Measurements from ENCODE around the gene ADSS1. TPM values are rescaled to one million over a fixed set of nuclear protein-coding genes. Genes with fewer than 3 reads are reported as not detected.

The ADSS1 gene
- total RNA-seq, 1 experiment from 2014 or later, result 9.9 TPM

DNA sequence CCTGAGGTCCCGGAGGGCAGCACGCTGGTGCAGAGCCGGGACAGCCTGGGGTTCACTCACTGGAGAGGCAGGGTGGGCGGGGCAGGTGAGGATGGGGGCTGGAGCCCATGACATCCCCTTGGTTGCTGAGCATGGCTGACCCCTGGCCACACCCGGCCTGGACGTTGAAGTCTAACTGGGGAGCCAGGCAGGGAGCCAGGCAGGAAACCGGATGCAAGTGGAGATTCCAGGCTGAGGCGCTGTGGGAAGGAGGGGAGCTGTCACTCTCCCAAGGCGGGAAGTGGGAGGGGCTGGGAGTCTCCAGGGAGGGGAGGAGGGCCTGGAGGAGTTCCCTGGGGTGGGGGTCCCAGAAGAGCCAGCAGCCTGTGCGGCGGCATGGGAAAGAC is 42.3 kb upstream of the ADSS1 start:
- Histone ChIP-seq H3K9ac (ENCODE audit: low read length) (peak overlapping the region; percentile 89), H3K27me3 (ENCODE audit: insufficient read depth, low read length) (no peaks in the 10 kb centered on the region), H3K4me2 (ENCODE audit: low read length) (peak overlapping the region; percentile 89), H3K27ac (ENCODE audit: low read depth, low read length) (peak overlapping the region; percentile 98), H3K36me3 (ENCODE audit: control insufficient read depth in 1 of 2, insufficient read depth in 2 of 2, low read length in 2 of 2) (no peaks in the 10 kb centered on the region), H2AFZ (ENCODE audit: low read depth, low read length, poor library complexity, severe bottlenecking) (no peak overlapping the region), H3K4me3 (replicated peaks in 1 of 2; ENCODE audit: low read depth in 1 of 2, low read length in 2 of 2) (peak overlapping the region; percentile 48 to 56), H3K9me2 (ENCODE audit: insufficient read depth) (no peaks in the 10 kb centered on the region), H4K20me1 (ENCODE audit: insufficient read depth) (no peaks in the 10 kb centered on the region), H3K79me2 (ENCODE audit: insufficient read depth, low read length) (no peaks in the 10 kb centered on the region), H3K9me3 (ENCODE audit: control insufficient read depth in 1 of 2, insufficient read depth in 1 of 2, low read depth in 1 of 2, low read length in 2 of 2) (no peaks in the 10 kb centered on the region), H3K4me1 (ENCODE audit: control insufficient read depth in 1 of 2, insufficient read depth in 2 of 2, low read length in 2 of 2) (peaks cover 62 to 80% of the 10 kb centered on the region in 2 experiments)
- BruUV-seq (replicated peaks), result no TSS peak
- no peak for DNase-seq (ENCODE audit: low read depth, low spot score)
- TF ChIP-seq JUND (IDR thresholded peaks at IDR 0.05) (no peak), POLR2AphosphoS5 (IDR thresholded peaks at IDR 0.05; ENCODE audit: low read depth, low read length) (peak; percentile 34), SRF (IDR thresholded peaks at IDR 0.05; ENCODE audit: low read depth) (no peak)
- RAD21 ChIA-PET (ENCODE audit: low non-redundant PET in 1 of 2, low total read pairs in 2 of 2, uncharacterized antibody in 2 of 2, unreplicated experiment in 2 of 2), result interaction anchor here in 1 of 2 experiments (0.7 kb wide), 1 partner anchor 8 kb away, joined by 6 read pairs; the partner anchor contains the start of gene INF2
- intact Hi-C loops (cut with micrococcal nuclease), result no loop called here
- peak; percentile 47 for ATAC-seq
- POLR2A ChIA-PET, result interaction anchor here (1.1 to 3.6 kb wide), 3 partner anchors 9 to 16 kb away, joined by 4 to 21 read pairs (median 6); no protein-coding TSS in a partner anchor
- CTCF ChIA-PET, result interaction anchor here (0.7 to 2.4 kb wide), 5 partner anchors 12 to 159 kb away, joined by 3 to 20 read pairs (median 3); no protein-coding TSS in a partner anchor

DNA sequence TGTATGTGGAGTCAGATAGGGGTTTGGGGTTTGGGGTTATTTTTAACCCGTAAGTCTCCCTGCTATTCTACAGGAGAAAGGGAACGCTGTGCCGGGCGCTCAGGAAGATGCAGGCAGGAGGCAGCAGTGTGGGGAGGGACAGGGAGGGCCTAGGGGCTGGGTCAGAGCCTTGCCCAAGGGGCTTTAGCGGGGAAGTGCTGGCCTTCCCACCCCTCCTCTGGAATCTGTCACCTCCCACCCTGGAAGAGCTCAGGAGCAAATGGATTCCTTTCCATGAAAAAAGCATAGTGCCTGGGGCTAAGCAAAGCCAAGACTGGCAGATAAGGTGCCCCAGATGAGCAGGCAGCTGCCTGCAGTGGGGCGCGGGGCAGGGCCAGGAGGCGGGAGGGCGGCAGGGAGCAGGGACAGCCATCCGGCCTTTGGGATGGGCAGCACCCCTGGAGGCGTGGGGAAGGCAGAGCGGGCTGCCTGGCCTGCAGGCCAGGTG is 41.9 kb upstream of the ADSS1 start:
- no peaks in the 10 kb centered on the region for H3K79me2 ChIP-seq (ENCODE audit: insufficient read depth, low read length)
- H3K4me1 ChIP-seq (ENCODE audit: control insufficient read depth in 1 of 2, insufficient read depth in 2 of 2, low read length in 2 of 2), result peaks cover 63 to 80% of the 10 kb centered on the region in 2 experiments
- TF ChIP-seq, protein P1, sequence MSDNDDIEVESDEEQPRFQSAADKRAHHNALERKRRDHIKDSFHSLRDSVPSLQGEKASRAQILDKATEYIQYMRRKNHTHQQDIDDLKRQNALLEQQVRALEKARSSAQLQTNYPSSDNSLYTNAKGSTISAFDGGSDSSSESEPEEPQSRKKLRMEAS (IDR thresholded peaks at IDR 0.05), result no peak
- TF ChIP-seq POLR2AphosphoS5 (IDR thresholded peaks at IDR 0.05; ENCODE audit: low read depth, low read length) (no peak), EZH2 (IDR thresholded peaks at IDR 0.05) (no peak)
- TF ChIP-seq, protein P2, sequence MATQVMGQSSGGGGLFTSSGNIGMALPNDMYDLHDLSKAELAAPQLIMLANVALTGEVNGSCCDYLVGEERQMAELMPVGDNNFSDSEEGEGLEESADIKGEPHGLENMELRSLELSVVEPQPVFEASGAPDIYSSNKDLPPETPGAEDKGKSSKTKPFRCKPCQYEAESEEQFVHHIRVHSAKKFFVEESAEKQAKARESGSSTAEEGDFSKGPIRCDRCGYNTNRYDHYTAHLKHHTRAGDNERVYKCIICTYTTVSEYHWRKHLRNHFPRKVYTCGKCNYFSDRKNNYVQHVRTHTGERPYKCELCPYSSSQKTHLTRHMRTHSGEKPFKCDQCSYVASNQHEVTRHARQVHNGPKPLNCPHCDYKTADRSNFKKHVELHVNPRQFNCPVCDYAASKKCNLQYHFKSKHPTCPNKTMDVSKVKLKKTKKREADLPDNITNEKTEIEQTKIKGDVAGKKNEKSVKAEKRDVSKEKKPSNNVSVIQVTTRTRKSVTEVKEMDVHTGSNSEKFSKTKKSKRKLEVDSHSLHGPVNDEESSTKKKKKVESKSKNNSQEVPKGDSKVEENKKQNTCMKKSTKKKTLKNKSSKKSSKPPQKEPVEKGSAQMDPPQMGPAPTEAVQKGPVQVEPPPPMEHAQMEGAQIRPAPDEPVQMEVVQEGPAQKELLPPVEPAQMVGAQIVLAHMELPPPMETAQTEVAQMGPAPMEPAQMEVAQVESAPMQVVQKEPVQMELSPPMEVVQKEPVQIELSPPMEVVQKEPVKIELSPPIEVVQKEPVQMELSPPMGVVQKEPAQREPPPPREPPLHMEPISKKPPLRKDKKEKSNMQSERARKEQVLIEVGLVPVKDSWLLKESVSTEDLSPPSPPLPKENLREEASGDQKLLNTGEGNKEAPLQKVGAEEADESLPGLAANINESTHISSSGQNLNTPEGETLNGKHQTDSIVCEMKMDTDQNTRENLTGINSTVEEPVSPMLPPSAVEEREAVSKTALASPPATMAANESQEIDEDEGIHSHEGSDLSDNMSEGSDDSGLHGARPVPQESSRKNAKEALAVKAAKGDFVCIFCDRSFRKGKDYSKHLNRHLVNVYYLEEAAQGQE (IDR thresholded peaks at IDR 0.05; ENCODE audit: low read depth), result no peak
- ATAC-seq (no peak; the same call in 1 of the 2 replicates), DNase-seq (ENCODE audit: low read depth, low spot score) (no peak)
- no peaks in the 10 kb centered on the region for H3K9me2 ChIP-seq (ENCODE audit: insufficient read depth)
- no peaks in the 10 kb centered on the region for H3K9me3 ChIP-seq (ENCODE audit: control insufficient read depth in 1 of 2, insufficient read depth in 1 of 2, low read depth in 1 of 2, low read length in 2 of 2)
- ChIA-PET CTCF (interaction anchor here (0.7 to 2.4 kb wide), 4 partner anchors 13 to 42 kb away, joined by 3 to 20 read pairs (median 3); no protein-coding TSS in a partner anchor), RAD21 (ENCODE audit: low non-redundant PET in 1 of 2, low total read pairs in 2 of 2, uncharacterized antibody in 2 of 2, unreplicated experiment in 2 of 2) (no interaction called here), POLR2A (interaction anchor here (3.6 kb wide), 1 partner anchor 16 kb away, joined by 21 read pairs; no protein-coding TSS in a partner anchor)
- peak overlapping the region; percentile 98 for H3K27ac ChIP-seq (ENCODE audit: low read depth, low read length)
- no peaks in the 10 kb centered on the region for H3K27me3 ChIP-seq (ENCODE audit: insufficient read depth, low read length)
- intact Hi-C loops (cut with micrococcal nuclease), result no loop called here
- no peak overlapping the region for H2AFZ ChIP-seq (ENCODE audit: low read depth, low read length, poor library complexity, severe bottlenecking)
- peak overlapping the region; percentile 89 for H3K9ac ChIP-seq (ENCODE audit: low read length)
- no TSS peak for BruUV-seq (replicated peaks)
- H3K36me3 ChIP-seq (ENCODE audit: control insufficient read depth in 1 of 2, insufficient read depth in 2 of 2, low read length in 2 of 2), result no peaks in the 10 kb centered on the region
- H3K4me3 ChIP-seq (replicated peaks in 1 of 2; ENCODE audit: low read depth in 1 of 2, low read length in 2 of 2), result peak overlapping the region; percentile 48 to 56
- peak overlapping the region; percentile 89 for H3K4me2 ChIP-seq (ENCODE audit: low read length)
- H4K20me1 ChIP-seq (ENCODE audit: insufficient read depth), result no peaks in the 10 kb centered on the region
